OCI-LY1 (cell line): ENCODE measurements around the gene FAM193B.

Experiments
- CTCF ChIP-seq: fragments of 200-600 bp; sonication (generic), shearing (Covaris generic); IDR thresholded peaks from 2 replicates; pipeline ENCODE4 v1.5.1; 2017; ENCODE audit warnings: mild to moderate bottlenecking, antibody characterized with exemption, low read length, moderate library complexity, mixed read lengths
- EZH2 ChIP-seq: fragments of 200-600 bp; sonication (generic), shearing (Covaris generic); IDR thresholded peaks from 2 replicates; pipeline ENCODE4 v1.8.0; 2017; ENCODE audit warnings: borderline replicate concordance, mixed run types, mild to moderate bottlenecking, antibody characterized with exemption, low read length, moderate library complexity, mixed read lengths

DNA sequence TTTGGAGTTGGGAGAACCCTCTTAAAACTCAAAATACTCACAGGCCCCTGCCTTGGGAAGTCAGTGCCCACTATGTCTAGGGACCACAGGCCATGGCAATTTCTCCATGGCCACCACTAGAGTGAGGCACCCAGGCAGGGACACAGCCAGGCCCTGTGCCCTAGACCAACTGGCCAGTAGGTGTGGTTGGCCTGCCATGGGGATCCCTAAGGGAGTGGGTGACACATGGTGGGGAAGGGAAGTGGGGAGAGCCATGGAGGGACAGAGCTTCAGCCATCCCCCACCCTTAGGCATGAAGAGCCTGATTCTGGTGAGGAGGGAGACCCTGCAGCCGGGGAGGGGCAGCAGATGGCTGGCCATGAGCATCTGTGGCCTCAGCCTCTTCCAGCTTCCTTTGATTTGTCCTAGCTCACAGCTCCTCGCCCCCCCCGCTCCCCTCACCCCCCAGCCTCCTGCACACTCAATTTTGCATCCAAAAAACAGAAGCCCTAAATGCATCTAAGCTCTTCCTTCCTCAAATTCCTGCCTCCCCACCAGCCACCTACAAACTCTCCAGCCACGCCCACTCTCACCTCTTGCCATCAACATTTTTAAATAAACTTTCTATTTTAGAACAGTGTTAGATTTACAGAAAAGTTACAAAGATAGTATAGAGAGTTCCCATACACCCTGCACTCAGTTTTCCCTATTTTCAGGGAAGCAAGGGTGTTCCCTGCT, 79.4 kb downstream of the FAM193B start:
- TF ChIP-seq CTCF (no peak), EZH2 (no peak)
